ENCODE measurements around the gene CCDC77. TPM values are rescaled to one million over a fixed set of nuclear protein-coding genes. Genes with fewer than 3 reads are reported as not detected.

The CCDC77 gene
- total RNA-seq = 9.5 and 15.7 TPM in 2 replicates

GRCh38 chr12:401235-402028 is at the start of gene CCDC77:
CCDC77 (plus strand) TSS chr12:401644; CDS start chr12:409384, 7,740 bp downstream.

GRCh38 chr12:389142-390096 is 12.0 kb upstream of the CCDC77 start, which contains the start of gene KDM5A:
KDM5A (minus strand) TSS chr12:389320; CDS start chr12:389091, 229 bp downstream.

GRCh38 chr12:459430-460258 is 58.2 kb downstream of the CCDC77 start, which contains the start of gene B4GALNT3:
B4GALNT3 (plus strand) TSS chr12:459939; CDS start chr12:460377, 438 bp downstream.

Other genes with a start within 250 kb of the CCDC77 start
- gene SLC6A12, start 187.5 kb upstream of the CCDC77 start, total RNA-seq = not detected in 2 replicates
- 0.10 TPM in 1 of 2 replicates, not detected in the other for gene SLC6A13, start 138.8 kb upstream of the CCDC77 start, total RNA-seq
- gene KDM5A, start 12.3 kb upstream of the CCDC77 start, total RNA-seq = 50.4 and 64.3 TPM in 2 replicates
- gene B4GALNT3, start 58.3 kb downstream of the CCDC77 start, total RNA-seq = not detected in 2 replicates

Data from vein endothelial cell (primary cell).